Testis (tissue), 2 donors: ENCODE data around the gene FZD1.

ENCODE experiments used
- CTCF ChIP-seq, 3 experiments: fragments of 450-650 bp in 2 of 3; fragments of 200-600 bp in 1 of 3; sonication (generic) in 1 of 3; IDR thresholded peaks; one replicate each; pipeline ENCODE4 v1.5.1; 2016 to 2019; ENCODE audit warnings: antibody characterized with exemption in 3 of 3, mild to moderate bottlenecking in 2 of 3, moderate library complexity in 1 of 3
- POLR2A ChIP-seq: fragments of 450-650 bp; IDR thresholded peaks from one replicate; pipeline ENCODE4 v1.6.1; 2017; ENCODE audit warnings: antibody characterized with exemption, mild to moderate bottlenecking, moderate library complexity

GRCh38 chr7:91264924-91265681, 870 bp downstream of the FZD1 start:
- TF ChIP-seq CTCF (IDR thresholded peaks at IDR 0.05) (no peak), POLR2A (no peak)
